Mucosa of descending colon (tissue), 3 donors: Measurements from ENCODE around the gene BTBD18. TPM values are rescaled to one million over a fixed set of nuclear protein-coding genes. Genes with fewer than 3 reads are reported as not detected.

ENCODE experiments used
- ATAC-seq: fragments of 200-7000 bp; cut with Tn5 transposase; one replicate; pipeline ENCODE4 v1.9.1; 2020; ENCODE audit warnings: mild to moderate bottlenecking, moderate library complexity
- DNase-seq, 3 donors: peaks; one replicate each; pipeline ENCODE4 v3.0.0-alpha.2; 2020
- H3K36me3 ChIP-seq: fragments of 200-600 bp; one replicate; pipeline ENCODE4 v1.8.0; 2021; ENCODE audit warnings: low read depth, mild to moderate bottlenecking
- H3K4me1 ChIP-seq: fragments of 200-600 bp; one replicate; pipeline ENCODE4 v1.8.0; 2021; ENCODE audit warnings: low read depth, mild to moderate bottlenecking
- H3K4me3 ChIP-seq: fragments of 200-600 bp; one replicate; pipeline ENCODE4 v1.8.0; 2021; ENCODE audit warnings: mild to moderate bottlenecking
- H3K9me3 ChIP-seq: fragments of 200-600 bp; one replicate; pipeline ENCODE4 v1.8.0; 2021; ENCODE audit warnings: mild to moderate bottlenecking
- intact Hi-C, 2 donors: fragments of 100-400 bp; cut with DNase I in 1 of 2; cut with micrococcal nuclease in 1 of 2; formaldehyde crosslinking; loops; one replicate each; pipeline versions ENCODE4 v1.11.0 to v1.11.1; 2022; cut with DNase I, micrococcal nuclease
- total RNA-seq, 3 donors: library from RNA; stranded (reverse); fragmentation: NEBNext Ultra II Directional in 2 of 3; extraction: Animal tissue kit (Norgen Biotek cat#: 25700) in 2 of 3; gene quantifications; one replicate each; pipeline versions ENCODE4 v1.2.1 to v1.2.4, GENCODE V29; 2021 to 2023
- TF ChIP-seq, protein P1 (sequence below): fragments of 200-600 bp; IDR thresholded peaks from one replicate; pipeline ENCODE4 v1.8.0; 2022; ENCODE audit warnings: antibody characterized with exemption, mild to moderate bottlenecking
- donor health status: DM: no; HTN: no; CAD: no; lungs with moderate emphysema.
- donor health status: DM: no; HTN: no; CAD: no.
- donor health status: DM: no; HTN: yes; CAD: no.

BTBD18 gene
- total RNA-seq, 3 donors from 2014 or later = not detected

DNA sequence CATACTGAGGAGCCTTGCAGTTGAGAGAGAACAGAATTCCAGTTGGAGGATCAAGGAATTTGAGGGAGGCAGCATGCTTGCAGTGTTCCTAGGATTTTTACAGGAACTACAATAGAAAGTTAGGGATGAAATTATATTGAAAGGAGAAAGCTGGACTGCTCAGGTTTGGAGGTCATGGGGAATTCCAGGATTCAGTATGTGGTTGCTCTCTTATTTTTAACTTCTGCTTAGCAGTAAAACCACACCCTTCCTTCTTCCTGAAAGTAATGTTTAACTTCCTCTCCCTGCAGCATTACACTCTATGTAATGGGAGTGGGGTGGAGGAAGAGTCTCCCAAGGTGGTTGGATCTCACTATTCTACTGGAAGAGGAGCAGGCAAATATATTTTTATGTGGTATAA is 41.3 kb upstream of the BTBD18 start:
- Histone ChIP-seq H3K4me1 (peaks cover 56% of the 10 kb centered on the region), H3K4me3 (no peak overlapping the region), H3K9me3 (no peaks in the 10 kb centered on the region), H3K36me3 (peaks cover 4% of the 10 kb centered on the region)
- DNase-seq = no peak
- intact Hi-C loops = no loop called here
- ATAC-seq = peak; percentile 85
- TF ChIP-seq, protein P1, sequence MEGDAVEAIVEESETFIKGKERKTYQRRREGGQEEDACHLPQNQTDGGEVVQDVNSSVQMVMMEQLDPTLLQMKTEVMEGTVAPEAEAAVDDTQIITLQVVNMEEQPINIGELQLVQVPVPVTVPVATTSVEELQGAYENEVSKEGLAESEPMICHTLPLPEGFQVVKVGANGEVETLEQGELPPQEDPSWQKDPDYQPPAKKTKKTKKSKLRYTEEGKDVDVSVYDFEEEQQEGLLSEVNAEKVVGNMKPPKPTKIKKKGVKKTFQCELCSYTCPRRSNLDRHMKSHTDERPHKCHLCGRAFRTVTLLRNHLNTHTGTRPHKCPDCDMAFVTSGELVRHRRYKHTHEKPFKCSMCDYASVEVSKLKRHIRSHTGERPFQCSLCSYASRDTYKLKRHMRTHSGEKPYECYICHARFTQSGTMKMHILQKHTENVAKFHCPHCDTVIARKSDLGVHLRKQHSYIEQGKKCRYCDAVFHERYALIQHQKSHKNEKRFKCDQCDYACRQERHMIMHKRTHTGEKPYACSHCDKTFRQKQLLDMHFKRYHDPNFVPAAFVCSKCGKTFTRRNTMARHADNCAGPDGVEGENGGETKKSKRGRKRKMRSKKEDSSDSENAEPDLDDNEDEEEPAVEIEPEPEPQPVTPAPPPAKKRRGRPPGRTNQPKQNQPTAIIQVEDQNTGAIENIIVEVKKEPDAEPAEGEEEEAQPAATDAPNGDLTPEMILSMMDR = no peak

DNA sequence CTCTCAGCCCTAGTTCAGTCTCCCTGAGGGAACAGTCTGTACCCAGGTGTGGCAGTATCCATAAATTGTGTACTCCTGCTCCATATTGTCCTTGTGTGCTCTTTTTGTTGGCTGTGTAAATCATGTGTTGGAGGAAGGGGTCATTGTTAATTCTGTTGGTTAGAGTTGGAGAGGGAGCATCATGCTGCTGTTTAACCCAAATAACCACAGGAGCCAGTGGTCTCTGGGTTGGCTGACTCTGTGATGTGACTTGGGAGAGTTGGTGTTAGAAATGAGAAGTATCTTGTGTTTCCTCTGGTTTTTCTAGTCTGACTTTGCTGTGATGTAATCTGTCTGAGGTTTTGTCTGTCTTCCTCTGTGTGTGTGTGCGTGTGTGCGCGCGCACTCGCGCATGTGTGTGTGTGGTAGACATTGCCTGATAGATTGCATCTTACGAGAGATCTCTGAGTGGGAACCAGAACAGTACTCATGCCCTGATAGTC is 40.5 kb upstream of the BTBD18 start:
- peak; percentile 72 for ATAC-seq
- TF ChIP-seq, protein P1 = no peak
- H3K4me3 ChIP-seq = no peak overlapping the region

DNA sequence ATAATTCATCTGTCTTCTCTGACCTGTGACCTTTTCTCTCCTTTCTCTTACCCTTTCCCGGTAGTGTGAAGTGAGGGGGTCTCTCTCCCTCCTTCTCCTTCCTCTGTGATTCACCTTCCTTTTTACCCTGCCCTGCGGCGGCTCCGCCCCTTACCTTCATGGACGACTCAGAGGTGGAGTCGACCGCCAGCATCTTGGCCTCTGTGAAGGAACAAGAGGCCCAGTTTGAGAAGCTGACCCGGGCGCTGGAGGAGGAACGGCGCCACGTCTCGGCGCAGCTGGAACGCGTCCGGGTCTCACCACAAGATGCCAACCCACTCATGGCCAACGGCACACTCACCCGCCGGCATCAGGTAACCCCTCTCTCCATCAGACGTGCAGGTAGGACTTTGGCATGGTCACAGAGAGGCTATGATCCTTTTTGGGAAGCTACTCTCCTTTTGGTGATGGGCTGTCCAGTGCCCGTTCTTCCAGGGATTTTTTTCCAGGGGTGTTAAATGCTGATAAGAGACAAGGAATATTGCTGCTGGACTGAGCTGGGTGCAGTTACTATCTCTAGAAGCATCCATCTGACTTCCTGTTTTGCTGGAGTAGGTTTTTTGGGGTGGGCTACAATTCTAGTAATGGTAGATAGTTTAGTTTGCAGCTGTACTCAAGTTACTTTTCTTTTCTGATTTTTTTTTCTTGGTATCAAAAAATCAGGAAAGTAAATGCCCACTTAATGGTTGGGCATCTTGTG is 39.9 kb upstream of the BTBD18 start:
- ATAC-seq (no peak), DNase-seq (peak in 1 of 3 donors; percentile 68)
- H3K4me1 ChIP-seq = peaks cover 65% of the 10 kb centered on the region
- no peak overlapping the region for H3K4me3 ChIP-seq
- H3K36me3 ChIP-seq = no peaks in the 10 kb centered on the region
- H3K9me3 ChIP-seq = no peaks in the 10 kb centered on the region
- intact Hi-C loops = no loop called here
- TF ChIP-seq, protein P1 = no peak

More for the DNA sequence above, 40.5 kb upstream of the BTBD18 start:
- peaks cover 4% of the 10 kb centered on the region for H3K36me3 ChIP-seq
- peaks cover 59% of the 10 kb centered on the region for H3K4me1 ChIP-seq
- intact Hi-C loops = no loop called here
- H3K9me3 ChIP-seq = no peaks in the 10 kb centered on the region
- DNase-seq = peak; percentile 79 to 91 (median 84)

DNA sequence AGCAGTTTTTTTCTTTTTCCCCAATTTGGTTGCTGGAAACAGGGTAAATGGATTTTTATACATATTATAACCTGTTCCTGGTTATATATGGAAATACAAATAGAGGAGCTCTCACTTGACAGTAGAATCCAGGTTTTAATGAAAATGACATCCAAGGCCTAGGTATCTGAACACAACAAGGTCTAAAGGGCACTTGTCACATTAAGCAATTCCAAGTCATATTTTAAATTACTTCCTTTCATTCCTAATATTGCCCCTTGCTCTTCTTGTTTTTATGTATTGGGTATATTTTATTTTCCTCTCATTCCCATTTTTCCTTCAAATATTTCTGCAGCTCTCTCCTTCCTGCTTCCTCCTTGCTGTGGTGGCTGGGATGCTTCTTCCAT is 37.1 kb upstream of the BTBD18 start:
- ATAC-seq (no peak), DNase-seq (no peak)
- Histone ChIP-seq H3K36me3 (no peaks in the 10 kb centered on the region), H3K4me1 (peaks cover 78% of the 10 kb centered on the region), H3K9me3 (no peaks in the 10 kb centered on the region), H3K4me3 (no peak overlapping the region)
- intact Hi-C loops = no loop called here
- TF ChIP-seq, protein P1 = no peak

DNA sequence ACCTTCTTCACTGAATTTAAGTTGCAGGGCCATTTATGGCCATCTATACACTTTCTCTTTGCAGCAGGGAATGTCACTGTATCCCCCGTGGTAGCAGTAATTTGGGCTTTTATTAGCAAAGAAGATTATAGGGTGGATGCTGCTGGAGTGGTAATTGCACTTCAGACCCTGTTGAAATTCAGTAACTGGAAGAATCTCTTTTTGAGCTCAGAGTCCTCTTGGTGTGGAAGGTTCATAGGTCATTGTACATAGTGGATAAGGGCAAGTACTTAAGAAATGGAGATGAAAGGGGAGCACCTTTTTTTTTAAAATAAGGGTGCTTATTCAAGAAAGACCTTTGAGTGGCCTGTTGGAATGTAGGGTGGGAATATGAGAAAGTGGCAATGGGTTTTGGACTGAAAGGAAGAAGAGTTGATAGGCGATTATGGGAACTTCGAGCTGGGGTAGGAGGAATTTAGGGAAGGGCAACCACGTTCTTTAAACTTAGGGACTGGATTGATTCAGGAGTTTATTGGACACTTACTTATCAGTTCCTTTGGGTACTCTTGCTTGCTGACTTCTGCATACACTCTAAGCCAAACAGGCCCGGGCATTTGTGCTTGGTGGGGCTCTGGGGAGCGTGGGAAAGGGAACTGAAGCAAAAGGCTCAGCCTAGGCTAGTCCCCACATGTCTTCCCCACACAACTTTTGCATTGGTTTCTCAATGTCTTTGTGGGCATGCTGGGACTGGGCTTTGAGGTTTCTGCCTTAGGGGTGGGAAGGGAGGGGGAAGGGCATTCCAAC is 36.5 kb upstream of the BTBD18 start:
- intact Hi-C loops = no loop called here
- Histone ChIP-seq H3K9me3 (no peaks in the 10 kb centered on the region), H3K4me1 (peaks cover 79% of the 10 kb centered on the region), H3K4me3 (no peak overlapping the region), H3K36me3 (no peaks in the 10 kb centered on the region)
- DNase-seq (no peak), ATAC-seq (peak; percentile 13)
- TF ChIP-seq, protein P1 = no peak
